Activated CD4-positive, alpha-beta memory T cell treated with anti-CD3 and anti-CD28 coated beads, Interleukin-2, amount 10 ng/mL, durations not matched to agents 7 days and 5 days (primary cell): ENCODE results near the gene ZNF41. TPM values are rescaled to one million over a fixed set of nuclear protein-coding genes. Genes with fewer than 3 reads are reported as not detected.
"Not testable (repeated sequence)": the region's sequence is repeated elsewhere in the genome, so short reads cannot be mapped to it uniquely, and the experiment has no call there.

ENCODE experiments used
- CTCF ChIA-PET: fragments of 350-600 bp; sonication (Branson Sonifier 250); formaldehyde crosslinking; loops from one replicate; lab custom pipeline; 2021; ENCODE audit warnings: antibody characterized with exemption, inconsistent platforms; lab: Charles Lee
- POLR2A ChIA-PET: fragments of 350-600 bp; sonication (Branson Sonifier 250); formaldehyde crosslinking; loops from one replicate; lab custom pipeline; 2021; ENCODE audit warnings: antibody characterized with exemption; lab: Charles Lee
- DNase-seq: peaks from one replicate; pipeline ENCODE4 v3.0.0-alpha.2; 2020
- H3K27ac Mint-ChIP-seq: one replicate; pipeline ENCODE4 v1.8.0; 2021; ENCODE audit warnings: mild to moderate bottlenecking, mixed read lengths
- H3K27me3 Mint-ChIP-seq: one replicate; pipeline ENCODE4 v1.8.0; 2021; ENCODE audit warnings: mixed read lengths
- H3K36me3 Mint-ChIP-seq: one replicate; pipeline ENCODE4 v1.8.0; 2021; ENCODE audit warnings: low read depth, mixed read lengths
- H3K4me1 Mint-ChIP-seq: one replicate; pipeline ENCODE4 v1.8.0; 2021; ENCODE audit warnings: mixed read lengths
- H3K4me3 Mint-ChIP-seq: one replicate; pipeline ENCODE4 v1.8.0; 2021; ENCODE audit warnings: mild to moderate bottlenecking, mixed read lengths
- H3K9me3 Mint-ChIP-seq: one replicate; pipeline ENCODE4 v1.8.0; 2021; ENCODE audit warnings: mixed read lengths
- total RNA-seq, 2 experiments: library from RNA; stranded (reverse); gene quantifications; one replicate each; pipeline ENCODE4 v1.2.3, GENCODE V29; 2021

ZNF41 gene
- 10 to 100 TPM in 1 of 2 experiments, 1 to 10 TPM in 1; 9.0 to 10.9 TPM for total RNA-seq

DNA sequence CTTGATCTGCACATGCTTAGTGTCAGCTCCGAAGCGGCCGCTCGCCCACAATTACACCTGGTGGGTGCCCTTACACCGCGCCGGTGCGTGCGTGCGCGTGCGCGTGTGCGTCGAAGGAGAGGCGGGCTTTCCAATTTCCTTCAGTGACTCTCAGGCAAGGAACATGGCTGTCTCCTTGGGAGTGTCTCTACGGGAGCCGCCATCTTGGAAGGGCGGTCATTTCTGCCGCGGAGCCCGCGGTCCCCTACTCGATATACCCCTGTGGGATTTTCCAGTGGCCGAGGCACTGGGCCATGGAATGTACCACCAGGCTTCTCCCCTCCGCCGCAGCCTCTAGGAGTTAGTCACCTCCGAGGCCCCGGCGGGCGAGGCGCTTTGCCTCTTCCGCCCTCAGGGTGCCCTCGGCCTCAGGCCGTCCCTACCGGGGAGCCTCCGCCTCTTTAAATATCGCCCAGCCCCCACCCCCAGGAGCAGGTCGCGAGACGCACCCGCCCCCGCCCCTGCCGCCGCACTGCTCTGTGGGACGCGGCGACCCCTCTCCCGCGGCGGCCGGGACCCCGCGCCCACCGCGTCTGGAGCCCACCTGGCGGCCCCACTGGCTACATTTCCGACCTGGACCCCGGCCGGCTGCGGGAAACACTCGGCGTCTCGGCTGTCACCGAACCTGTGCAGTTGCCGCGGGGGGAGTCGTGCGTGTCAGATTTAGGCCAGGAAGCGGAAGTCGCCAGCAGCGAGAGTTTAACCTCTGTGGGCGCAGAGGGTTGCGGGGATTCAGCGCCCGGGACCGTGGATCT is at the start of gene ZNF41:
Gene ZNF41 (minus strand): TSS at position 711 of the 794 bp plus-strand sequence. CDS start 15,741 bp downstream, outside the sequence.
- Mint-ChIP-seq H3K36me3 (peaks cover 6% of the 10 kb centered on the region), H3K27ac (peak within 1 kb of the TSS; percentile 94), H3K9me3 (no peaks in the 10 kb centered on the region), H3K4me1 (peaks cover 35% of the 10 kb centered on the region), H3K27me3 (no peaks in the 10 kb centered on the region), H3K4me3 (peak within 1 kb of the TSS; percentile 92)
- CTCF ChIA-PET: interaction anchor here (0.6 kb wide), 1 partner anchor 41 kb away, joined by 3 read pairs; no protein-coding TSS in a partner anchor
- DNase-seq: peak; percentile 79
- POLR2A ChIA-PET: interaction anchor here (0.9 to 1.6 kb wide), 5 partner anchors 9 to 354 kb away, joined by 3 to 4 read pairs (median 3); no protein-coding TSS in a partner anchor

DNA sequence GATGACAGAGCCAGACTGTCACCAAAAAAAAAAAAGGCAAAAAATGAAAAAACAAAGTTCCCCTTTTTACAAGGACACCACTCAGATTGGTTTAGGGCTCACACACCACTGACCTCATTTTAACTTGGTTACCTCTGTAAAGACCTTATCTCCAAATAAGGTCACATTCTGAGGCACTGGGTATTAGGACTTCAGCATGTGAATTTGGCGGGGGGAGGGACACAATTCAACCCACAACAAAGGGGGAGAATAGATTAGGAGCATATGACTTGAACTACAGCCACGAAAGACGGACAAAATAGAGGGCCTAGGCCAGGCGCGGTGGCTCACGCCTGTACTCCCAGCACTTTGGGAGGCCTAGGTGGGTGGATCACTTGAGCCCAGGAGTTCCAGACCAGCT is 47.0 kb upstream of the ZNF41 start:
- no peak overlapping the region for H3K27ac Mint-ChIP-seq
- no peak for DNase-seq
- no peaks in the 10 kb centered on the region for H3K9me3 Mint-ChIP-seq
- ChIA-PET CTCF (no interaction called here), POLR2A (no interaction called here)
- H3K36me3 Mint-ChIP-seq: no peaks in the 10 kb centered on the region
- no peak overlapping the region for H3K4me3 Mint-ChIP-seq
- H3K4me1 Mint-ChIP-seq: no peaks in the 10 kb centered on the region
- H3K27me3 Mint-ChIP-seq: no peaks in the 10 kb centered on the region

DNA sequence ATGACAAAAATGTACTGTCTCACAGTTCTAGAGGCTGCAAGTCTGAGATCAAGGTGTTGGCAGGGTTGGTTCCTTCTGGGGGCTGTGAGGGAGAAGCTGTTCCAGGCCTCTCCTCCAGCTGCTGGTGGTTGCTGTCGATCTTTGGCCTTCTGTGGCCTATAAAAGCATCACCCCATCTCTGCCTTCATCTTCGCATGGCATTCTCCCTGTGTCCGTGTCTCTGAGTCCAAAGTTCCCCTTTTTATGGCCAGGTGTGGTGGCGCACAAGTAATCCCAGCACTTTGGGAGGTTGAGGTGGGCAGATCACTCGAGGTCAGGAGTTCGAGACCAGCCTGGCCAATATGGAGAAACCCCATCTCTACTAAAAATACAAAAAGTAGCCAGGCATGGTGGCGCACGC is 46.5 kb upstream of the ZNF41 start:
- Mint-ChIP-seq H3K4me1 (no peaks in the 10 kb centered on the region), H3K27me3 (no peaks in the 10 kb centered on the region), H3K36me3 (no peaks in the 10 kb centered on the region), H3K4me3 (no peak overlapping the region), H3K27ac (no peak overlapping the region), H3K9me3 (no peaks in the 10 kb centered on the region)
- ChIA-PET CTCF (no interaction called here), POLR2A (no interaction called here)
- no peak for DNase-seq

DNA sequence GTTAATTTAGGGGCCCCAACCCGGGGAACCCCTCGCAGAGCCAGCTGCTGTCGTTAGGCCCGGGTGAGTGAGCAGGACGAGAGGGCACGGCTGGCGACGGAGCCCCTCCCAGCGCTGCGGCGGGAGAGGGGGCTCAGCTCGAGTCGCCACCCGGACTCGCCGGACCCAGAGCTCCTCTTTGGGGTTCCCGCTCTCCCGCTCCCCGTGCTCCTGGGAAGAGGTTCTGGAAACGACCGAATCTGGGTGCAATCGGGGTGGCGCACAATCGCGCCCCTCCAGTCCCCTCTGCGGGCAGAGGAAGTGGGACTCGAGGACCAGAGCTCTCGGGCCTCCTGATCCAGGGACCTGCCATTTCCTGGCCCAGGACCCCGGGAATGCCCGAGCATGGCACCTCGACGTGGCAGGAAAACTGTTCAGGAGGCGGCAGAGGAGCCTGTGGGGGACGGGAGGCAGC is 40.7 kb upstream of the ZNF41 start:
- POLR2A ChIA-PET: interaction anchor here (1.0 to 1.1 kb wide), 5 partner anchors 26 to 379 kb away, joined by 3 to 8 read pairs (median 5); partner anchors contain the start of gene RBM10
- no peaks in the 10 kb centered on the region for H3K27me3 Mint-ChIP-seq
- no peak for DNase-seq
- H3K4me1 Mint-ChIP-seq: peaks cover 4% of the 10 kb centered on the region
- H3K27ac Mint-ChIP-seq: no peak overlapping the region
- no peaks in the 10 kb centered on the region for H3K36me3 Mint-ChIP-seq
- H3K9me3 Mint-ChIP-seq: no peaks in the 10 kb centered on the region
- CTCF ChIA-PET: interaction anchor here (0.6 to 8.0 kb wide), 17 partner anchors 8 to 620 kb away, joined by 3 to 43 read pairs (median 3); partner anchors contain the start of genes CDK16 and ZNF157
- H3K4me3 Mint-ChIP-seq: peak overlapping the region; percentile 66

DNA sequence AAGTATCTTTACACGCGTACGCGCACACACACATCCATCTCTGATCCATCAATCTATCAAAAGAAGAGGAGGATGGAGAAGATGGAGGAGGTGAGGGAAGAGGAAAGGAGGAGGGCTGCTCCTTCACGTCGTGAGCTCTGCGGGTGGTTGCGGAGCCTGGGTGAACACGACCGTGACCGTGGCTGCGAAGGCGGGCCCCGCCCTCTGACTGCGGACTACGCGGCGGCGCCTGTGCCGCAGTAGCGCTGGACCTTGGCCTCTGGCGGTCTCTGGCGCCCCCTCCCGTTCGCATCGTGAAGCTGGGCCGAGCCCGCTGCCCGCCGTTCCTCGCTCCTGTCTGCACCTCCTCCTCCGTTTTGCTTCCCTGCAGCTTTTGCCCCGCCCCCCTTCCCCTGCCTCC is 40.3 kb upstream of the ZNF41 start:
- ChIA-PET CTCF (interaction anchor here (0.6 to 8.0 kb wide), 17 partner anchors 9 to 620 kb away, joined by 3 to 43 read pairs (median 3); partner anchors contain the start of genes CDK16 and ZNF157), POLR2A (interaction anchor here (1.0 to 1.3 kb wide), 6 partner anchors 26 to 378 kb away, joined by 3 to 8 read pairs (median 4); partner anchors contain the start of gene RBM10)
- Mint-ChIP-seq H3K4me3 (peak overlapping the region; percentile 66), H3K27ac (no peak overlapping the region), H3K27me3 (no peaks in the 10 kb centered on the region), H3K36me3 (no peaks in the 10 kb centered on the region), H3K4me1 (peaks cover 4% of the 10 kb centered on the region), H3K9me3 (no peaks in the 10 kb centered on the region)
- DNase-seq: peak; percentile 80

DNA sequence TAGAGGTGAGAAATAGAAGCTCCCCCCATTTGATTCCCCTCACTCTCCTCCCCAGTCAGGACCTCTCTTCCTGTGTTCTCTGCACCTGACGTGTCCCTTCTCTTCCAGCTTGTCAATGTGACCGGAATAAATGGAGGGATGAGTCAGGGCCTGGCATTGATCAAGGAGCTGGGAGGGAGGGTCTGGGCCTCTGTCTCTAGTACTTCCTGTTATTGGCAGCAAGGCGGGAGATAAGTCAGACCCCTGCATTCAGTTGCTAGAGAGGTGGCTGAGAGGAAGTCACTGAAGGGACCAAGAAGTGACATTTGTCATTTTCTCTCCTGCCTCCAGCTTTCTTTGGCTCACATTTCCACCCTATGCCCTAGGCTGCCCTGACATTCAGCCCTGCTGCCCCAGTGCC is 35.1 kb upstream of the ZNF41 start:
- no peak overlapping the region for H3K4me3 Mint-ChIP-seq
- CTCF ChIA-PET: interaction anchor here (0.7 kb wide), 1 partner anchor 134 kb away, joined by 3 read pairs; no protein-coding TSS in a partner anchor

DNA sequence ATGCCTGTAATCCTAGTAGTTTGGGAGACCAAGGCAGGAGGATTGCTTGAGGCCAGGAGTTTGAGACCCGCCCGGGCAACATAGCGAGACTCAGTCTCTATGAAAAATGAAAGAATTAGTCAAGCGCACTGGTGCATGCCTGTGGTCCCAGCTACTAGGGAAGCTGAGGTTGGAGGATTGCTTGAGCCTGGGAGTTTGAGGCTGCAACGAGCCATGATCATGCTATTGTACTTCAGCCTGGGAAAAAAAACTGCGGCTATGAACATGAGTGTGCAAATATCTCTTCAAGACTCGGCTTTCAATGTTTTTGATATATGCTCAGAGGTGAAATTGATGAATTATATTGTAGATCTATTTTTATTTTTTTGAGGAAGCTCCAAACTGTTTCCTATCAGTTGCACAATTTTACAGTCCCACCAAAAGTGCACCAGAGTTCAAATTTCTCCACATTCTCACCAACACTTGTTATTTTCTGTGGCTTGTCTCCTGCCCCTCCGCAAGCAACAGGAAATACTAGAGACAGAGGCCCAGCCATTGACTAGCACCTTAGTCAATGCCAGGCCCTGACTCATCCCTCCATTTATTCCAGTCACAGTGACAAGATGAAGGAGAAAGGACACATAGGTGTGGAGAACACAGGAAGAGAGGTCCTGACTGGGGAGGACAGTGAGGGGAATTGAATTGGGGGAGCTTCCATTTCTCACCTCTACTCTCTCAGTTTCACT is 33.1 kb upstream of the ZNF41 start:
- ChIA-PET CTCF (interaction anchor here (1.1 kb wide), 1 partner anchor 325 kb away, joined by 3 read pairs; no protein-coding TSS in a partner anchor), POLR2A (no interaction called here)
- no peaks in the 10 kb centered on the region for H3K9me3 Mint-ChIP-seq
- H3K36me3 Mint-ChIP-seq: no peaks in the 10 kb centered on the region
- H3K27ac Mint-ChIP-seq: no peak overlapping the region
- no peak for DNase-seq
- H3K27me3 Mint-ChIP-seq: peaks cover 11% of the 10 kb centered on the region
- H3K4me1 Mint-ChIP-seq: peaks cover 10% of the 10 kb centered on the region
- H3K4me3 Mint-ChIP-seq: no peak overlapping the region

More for the DNA sequence above, 35.1 kb upstream of the ZNF41 start:
- Mint-ChIP-seq H3K27ac (no peak overlapping the region), H3K27me3 (peaks cover 5% of the 10 kb centered on the region), H3K4me1 (peaks cover 11% of the 10 kb centered on the region), H3K36me3 (no peaks in the 10 kb centered on the region), H3K9me3 (no peaks in the 10 kb centered on the region)
- POLR2A ChIA-PET: no interaction called here
- no peak for DNase-seq

DNA sequence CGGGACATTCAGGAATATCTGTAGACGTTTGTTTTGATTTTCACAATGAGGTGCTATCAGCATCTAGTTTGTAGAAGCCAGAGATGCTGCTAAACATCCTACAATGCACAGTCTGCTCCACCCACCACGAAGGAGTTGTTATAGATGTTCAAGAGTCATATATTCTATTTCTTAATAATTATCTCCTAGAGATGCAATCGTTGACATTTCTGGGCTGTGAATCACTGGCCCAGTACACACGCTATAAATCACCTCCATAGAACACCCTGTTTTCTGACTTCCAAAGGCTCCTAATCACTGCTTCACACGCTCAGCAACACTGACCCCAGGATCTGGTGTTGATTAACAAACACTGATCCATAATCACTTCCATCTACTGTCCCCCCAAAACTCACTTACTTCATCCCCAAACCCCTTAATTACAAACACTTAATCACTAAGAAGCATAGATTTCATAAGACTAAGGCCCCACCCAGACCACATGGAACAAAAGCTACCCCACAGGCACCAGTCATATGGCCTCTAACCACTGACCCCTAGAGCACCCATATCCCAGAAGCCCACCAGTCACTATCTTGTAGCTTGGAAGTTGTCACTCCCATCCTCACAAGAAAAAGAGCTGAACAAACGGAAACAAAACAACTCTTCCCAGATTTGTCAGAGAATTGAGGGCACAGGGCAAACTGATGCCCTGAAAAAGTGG is 31.7 kb upstream of the ZNF41 start:
- Mint-ChIP-seq H3K36me3 (no peaks in the 10 kb centered on the region), H3K27ac (no peak overlapping the region), H3K27me3 (peaks cover 11% of the 10 kb centered on the region), H3K4me1 (peaks cover 10% of the 10 kb centered on the region), H3K4me3 (no peak overlapping the region), H3K9me3 (no peaks in the 10 kb centered on the region)
- POLR2A ChIA-PET: no interaction called here
- CTCF ChIA-PET: no interaction called here
- DNase-seq: no peak

DNA sequence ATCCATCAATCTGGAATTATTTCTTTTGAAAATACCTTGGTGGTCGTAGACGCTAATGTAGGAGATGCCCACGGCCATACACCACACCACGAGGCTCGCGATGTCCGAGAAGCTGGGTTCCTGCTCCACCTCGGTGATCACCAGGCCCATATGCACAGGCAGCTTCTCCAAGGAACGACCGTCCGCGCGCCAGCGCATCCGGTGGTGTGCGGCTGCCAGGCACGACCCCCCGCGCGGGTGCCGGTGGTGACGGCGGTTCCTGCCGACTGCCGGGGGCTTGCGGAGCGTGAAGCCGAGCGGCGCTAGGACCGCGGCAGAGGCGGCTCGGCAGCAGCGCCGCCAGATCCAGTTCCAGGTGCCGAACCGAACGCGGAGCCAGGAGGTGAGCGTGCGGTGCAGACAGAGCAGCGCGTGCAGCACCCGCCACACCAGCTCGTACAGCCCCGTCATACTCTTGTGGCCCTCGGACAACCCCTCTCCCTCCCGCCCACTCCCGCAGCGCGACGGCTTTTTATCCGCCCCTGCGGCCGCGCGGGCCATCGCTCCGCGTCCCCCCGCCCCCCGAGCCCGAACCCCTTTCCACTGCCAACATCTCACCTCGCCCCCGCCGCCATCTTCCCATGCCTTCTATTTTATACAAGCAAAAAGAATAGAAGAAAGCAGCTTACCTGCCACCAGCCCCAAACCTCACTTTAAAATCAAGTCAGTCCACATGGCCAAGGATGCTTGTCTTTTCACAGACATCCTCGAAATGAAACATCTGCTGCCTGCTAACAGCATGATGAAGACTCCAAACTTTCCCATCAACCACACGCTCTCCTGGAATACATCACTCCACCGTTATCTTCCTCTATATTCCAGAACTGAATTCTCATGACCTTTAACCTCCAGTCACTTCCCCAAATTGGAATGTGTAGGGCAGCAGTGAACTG is 30.3 kb upstream of the ZNF41 start:
- H3K9me3 Mint-ChIP-seq, H3K36me3 Mint-ChIP-seq, POLR2A ChIA-PET, H3K27ac Mint-ChIP-seq, DNase-seq: not testable (repeated sequence)
- CTCF ChIA-PET: interaction anchor here (0.6 to 1.4 kb wide), 4 partner anchors 10 to 228 kb away, joined by 3 read pairs; no protein-coding TSS in a partner anchor
- Mint-ChIP-seq H3K4me3 (peak overlapping the region; percentile 75), H3K4me1 (peaks cover 10% of the 10 kb centered on the region), H3K27me3 (peaks cover 11% of the 10 kb centered on the region)

DNA sequence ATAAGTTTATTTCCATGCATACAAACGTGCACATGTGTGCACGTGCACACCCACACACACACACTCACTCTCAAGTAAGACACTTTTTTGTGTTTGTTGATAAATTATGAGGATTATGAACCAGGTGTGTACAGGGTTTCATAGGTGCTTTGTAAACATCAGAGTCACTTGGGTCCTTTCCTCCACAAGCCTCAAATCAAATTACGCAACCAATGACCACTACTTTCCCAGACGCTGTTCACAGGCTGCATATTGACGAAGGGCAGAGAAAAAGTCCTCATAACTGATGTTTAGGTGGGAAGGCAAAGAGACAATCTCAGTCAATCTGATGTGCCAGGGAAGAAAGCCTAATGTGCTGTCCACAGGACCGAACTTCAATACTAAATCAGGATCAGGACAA is 29.4 kb upstream of the ZNF41 start:
- Mint-ChIP-seq H3K4me1 (peaks cover 12% of the 10 kb centered on the region), H3K27me3 (peaks cover 11% of the 10 kb centered on the region)
- POLR2A ChIA-PET, DNase-seq, H3K27ac Mint-ChIP-seq, H3K36me3 Mint-ChIP-seq, H3K9me3 Mint-ChIP-seq, H3K4me3 Mint-ChIP-seq: not testable (repeated sequence)
- CTCF ChIA-PET: interaction anchor here (1.4 kb wide), 1 partner anchor 11 kb away, joined by 3 read pairs; no protein-coding TSS in a partner anchor

DNA sequence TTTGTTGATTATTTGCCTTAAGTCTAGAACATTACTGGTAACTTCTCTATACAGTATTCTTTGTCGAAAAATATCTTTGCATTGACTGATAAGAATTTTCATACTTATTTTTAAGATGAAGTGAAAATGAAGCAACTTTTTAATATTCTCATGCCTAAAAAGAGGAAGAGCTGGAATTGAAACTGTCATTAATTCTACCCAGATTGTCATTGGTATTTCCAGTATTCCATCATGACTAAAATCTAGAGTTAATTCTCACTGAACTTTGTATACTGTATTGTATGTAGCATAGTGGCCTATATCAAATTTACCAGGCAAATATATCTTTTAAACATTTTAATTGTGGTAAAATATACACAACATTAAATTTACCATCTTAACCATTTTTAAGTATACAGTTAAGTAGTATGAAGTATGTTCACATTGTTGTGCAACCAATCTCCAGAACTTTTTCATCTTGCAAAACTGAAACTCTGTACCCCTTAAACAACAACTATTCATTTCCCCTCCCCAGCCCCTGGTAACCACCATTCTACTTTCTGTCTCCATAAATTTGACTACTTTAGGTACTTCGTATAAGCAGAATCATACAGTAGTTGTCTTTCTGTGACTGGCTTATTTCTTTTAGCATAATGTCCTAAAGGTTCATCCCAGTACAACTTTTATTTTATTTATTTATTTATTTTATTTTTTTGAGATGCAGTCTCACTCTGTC is 24.3 kb upstream of the ZNF41 start:
- Mint-ChIP-seq H3K9me3 (no peaks in the 10 kb centered on the region), H3K27me3 (no peaks in the 10 kb centered on the region), H3K27ac (no peak overlapping the region), H3K4me1 (peaks cover 2% of the 10 kb centered on the region), H3K4me3 (no peak overlapping the region), H3K36me3 (no peaks in the 10 kb centered on the region)
- no peak for DNase-seq
- ChIA-PET POLR2A (no interaction called here), CTCF (no interaction called here)
